GM19397 (cell line): ENCODE measurements around the gene KIAA1755.
"Not testable (repeated sequence)": the region's sequence is repeated elsewhere in the genome, so short reads cannot be mapped to it uniquely, and the experiment has no call there.

ENCODE experiments used
- ATAC-seq: cut with Tn5 transposase; IDR thresholded peaks from one replicate; pipeline ENCODE4 v1.9.1; 2021; ENCODE audit warnings: mild to moderate bottlenecking, moderate library complexity; ENCODE audit not compliant: unreplicated experiment

KIAA1755 gene

GRCh38 chr20:38291966-38292365 is 31.4 kb upstream of the KIAA1755 start:
- no peak for ATAC-seq

DNA sequence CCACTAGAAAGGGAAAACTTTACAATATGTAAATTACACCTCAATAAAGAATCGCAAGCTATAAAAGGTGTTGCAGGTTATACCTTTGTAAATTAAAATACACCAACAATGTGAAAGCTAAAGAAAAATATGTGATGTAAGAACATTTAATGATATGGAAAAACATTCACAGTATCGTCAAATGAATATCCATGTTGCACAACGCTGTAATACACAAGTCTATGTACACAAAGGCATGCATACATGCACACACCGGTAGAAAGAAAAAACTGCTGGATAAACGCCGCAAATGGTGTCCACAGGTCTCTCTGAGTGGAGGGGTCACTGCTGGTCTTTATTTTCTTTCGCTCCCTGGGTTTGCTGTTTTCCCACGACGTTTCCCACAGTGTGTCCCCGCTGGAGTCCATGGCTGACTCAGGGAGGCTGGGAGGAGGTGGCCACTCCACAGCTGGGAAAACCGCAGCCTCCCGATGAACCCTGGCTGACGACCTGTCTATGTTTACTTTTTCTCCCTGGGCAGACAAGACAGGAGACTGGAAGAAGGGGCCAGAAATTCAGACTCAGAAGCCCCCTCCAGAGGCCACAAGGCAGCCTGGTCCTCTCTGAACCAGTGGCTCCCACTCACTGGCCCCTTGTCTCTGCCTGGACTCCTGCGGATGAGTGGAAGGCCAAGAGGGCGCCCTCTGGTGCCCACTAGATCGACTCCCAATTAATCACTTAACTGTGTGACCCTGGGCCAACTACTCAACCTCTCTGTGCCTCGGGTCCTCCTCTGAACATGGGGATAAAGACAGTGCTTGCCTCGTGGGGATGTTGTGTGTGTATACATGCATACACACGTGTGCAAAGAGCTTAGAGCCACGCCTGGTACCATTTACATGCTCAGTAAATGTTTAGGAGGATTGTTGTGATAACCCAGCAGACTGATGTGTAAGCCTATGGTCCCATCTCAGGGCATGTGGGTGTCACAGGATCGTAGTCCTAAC is 30.6 kb upstream of the KIAA1755 start:
- ATAC-seq, result no peak

GRCh38 chr20:38286586-38287531 is 26.3 kb upstream of the KIAA1755 start:
- no peak for ATAC-seq

DNA sequence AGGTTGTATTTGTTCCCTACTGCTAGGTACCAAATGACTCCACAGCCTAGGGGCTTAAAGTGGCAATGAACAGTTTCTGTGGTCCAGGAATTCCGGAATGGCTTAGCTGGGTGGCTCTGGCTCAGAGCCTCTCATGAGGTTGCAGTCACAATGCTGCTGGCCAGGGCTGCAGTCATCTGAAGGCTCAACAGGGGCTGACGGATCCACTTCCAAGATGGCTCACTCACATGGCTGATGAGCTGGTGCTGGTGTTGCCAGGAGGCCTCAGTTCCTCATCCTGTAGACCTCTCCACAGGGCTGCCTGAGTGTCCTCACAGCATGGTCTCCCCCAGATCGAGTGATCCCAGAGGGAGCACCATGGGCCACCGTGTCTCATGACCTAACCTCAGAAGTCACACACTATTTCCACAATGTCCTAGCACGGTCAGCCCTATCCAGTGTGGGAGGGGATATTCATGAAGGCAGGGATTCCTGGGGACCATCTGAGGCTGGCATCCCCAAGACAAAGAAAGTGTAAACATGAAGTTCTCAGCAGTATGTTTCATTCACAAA is 24.4 kb upstream of the KIAA1755 start:
- ATAC-seq, result no peak

DNA sequence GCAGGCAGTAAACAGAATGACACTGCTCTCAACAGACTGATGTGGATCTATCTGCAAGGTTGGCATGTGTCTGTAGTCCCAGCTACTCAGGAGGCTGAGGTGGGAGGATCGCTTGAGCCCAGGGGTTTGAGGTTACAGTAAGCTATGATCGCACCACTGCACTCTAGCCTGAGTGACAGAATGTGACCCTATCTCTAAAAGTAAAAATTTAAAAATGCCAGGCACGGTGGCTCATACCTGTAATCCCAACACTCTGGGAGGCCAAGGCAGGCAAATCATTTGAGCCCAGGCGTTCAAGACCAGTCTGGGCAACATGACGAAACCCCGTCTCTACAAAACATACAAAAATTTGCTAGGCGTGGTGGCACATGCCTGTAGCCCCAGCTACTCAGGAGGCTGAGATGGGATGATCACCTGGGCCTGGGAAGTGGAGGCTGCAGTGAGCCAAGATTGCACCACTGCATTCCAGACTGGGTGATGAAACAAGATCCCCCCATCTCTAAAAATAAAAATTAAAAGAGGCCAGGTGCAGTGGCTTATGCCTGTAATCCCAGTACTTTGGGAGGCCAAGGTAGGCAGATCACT is 23.6 kb upstream of the KIAA1755 start:
- ATAC-seq, result not testable (repeated sequence)

GRCh38 chr20:38283236-38283635 is 22.7 kb upstream of the KIAA1755 start:
- no peak for ATAC-seq

DNA sequence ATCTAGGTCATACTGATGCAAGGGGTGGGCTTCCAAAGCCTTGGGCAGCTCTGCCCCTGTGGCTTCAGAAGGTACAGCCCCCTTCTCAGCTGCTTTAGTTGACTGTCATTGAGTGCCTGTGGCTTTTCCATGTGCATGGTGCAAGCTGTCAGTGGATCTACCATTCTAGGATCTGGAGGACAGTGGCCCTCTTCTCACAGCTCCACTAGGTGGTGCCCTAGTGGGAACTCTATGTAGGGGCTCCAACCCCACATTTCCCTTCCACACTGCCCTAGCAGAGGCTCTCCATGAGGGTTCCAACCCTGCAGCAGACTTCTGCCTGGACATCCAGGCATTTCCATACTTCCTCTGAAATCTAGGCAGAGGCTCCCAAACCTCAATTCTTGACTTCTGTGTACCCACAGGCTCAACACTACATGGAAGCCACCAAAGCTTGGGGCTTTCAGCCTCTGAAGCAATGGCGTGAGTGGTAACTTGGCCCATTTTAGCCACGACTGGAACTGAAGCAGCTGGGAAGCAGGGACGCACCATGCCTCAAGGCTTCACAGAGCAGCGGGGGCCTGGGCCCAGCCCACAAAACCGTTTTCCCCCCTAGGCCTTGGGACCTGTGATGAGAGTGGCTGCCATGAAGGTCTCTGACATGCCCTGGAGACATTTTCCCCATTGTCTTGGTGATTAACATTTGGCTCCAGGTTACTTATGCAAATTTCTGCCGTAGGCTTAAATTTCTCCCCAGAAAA is 20.8 kb upstream of the KIAA1755 start:
- ATAC-seq, result not testable (repeated sequence)

DNA sequence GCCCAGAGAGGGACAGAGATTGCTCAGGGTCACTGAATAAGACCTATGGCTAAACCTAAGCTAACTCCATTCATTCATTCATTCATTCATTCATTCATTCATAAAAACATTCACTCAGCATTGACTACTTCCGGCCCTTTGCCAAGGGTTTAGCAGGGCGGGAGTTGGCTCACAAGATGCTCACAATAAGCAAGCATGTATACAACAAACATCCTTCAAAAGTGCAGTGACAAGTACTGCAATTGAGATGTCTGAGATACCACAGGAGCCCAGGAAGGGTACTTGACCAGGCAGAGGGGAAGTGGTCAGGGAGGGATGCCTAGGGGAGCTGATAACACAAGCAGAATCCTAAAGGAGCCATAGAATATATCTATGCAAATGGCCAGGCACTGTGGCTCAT is 18.2 kb upstream of the KIAA1755 start:
- no peak for ATAC-seq

GRCh38 chr20:38278131-38278530 is 17.6 kb upstream of the KIAA1755 start:
- no peak for ATAC-seq

GRCh38 chr20:38277691-38278090 is 17.2 kb upstream of the KIAA1755 start:
- ATAC-seq, result no peak

DNA sequence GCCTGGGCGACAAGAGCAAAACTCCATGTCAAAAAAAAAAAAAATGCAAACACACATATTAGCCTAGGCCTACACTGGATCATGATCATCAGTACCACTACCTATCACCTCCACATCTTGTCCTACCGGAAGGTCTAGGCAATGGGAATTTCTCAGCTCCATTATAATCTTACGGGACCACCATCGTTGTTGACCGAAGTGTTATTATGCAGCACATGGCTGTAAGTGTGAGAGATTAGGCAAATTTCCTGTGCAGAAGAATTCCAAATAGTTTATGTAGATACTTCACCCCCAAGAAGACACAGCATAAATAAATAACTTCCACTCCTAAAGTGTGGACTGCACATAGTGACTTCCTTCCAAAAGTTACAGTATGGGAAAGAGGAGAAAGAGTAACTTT is 16.8 kb upstream of the KIAA1755 start:
- ATAC-seq, result no peak

DNA sequence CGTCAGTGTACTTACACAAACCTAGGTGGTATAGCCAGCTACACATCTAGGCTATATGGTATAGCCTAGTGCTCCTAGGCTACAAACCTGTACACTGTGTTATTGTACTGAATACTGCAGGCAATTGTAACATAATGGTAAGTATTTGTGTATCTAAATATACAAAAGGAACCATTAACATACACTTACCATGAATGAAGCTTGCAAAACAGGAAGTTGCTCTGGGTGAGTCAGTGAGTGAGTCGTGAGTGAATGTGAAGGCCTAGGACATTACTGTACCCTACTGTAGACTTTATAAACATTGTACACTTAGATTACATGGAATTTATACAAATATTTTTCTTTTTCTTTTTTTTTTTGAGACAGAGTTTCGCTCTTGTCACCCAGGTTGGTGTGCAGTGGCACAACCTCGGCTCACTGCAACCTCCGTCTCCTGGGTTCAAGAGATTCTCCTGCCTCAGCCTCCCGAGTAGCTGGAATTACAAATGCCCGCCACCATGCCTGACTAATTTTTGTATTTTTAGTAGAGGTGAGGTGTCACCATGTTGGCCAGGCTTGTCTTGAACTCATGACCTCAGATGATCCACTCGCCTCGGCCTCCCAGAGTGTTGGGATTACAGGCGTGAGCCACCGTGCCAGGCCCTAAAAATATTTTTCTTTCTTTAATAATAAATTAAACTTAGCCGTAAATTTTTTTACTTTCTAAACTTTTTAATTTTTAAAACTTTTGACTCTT is 15.4 kb upstream of the KIAA1755 start:
- no peak for ATAC-seq

DNA sequence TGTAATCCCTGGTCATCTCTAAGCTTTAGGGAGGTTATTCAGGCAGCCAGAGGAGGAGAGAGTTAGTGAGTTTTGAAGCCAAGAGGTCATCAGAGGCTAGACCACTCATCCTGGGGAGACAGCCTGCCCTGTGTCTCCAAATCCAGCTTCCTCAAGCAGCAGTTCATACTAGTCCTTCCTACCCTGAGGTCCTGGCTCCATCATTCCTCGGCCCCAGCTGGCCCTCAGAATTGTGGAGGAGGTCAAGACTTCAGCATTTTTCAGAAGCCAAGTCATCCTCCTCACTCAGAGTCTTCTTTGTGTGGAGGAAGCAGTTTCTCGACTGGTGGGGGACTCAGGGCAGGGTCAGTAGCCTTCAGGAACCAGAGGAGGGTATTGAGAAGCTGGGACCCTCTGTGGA is 12.4 kb upstream of the KIAA1755 start:
- ATAC-seq, result no peak

DNA sequence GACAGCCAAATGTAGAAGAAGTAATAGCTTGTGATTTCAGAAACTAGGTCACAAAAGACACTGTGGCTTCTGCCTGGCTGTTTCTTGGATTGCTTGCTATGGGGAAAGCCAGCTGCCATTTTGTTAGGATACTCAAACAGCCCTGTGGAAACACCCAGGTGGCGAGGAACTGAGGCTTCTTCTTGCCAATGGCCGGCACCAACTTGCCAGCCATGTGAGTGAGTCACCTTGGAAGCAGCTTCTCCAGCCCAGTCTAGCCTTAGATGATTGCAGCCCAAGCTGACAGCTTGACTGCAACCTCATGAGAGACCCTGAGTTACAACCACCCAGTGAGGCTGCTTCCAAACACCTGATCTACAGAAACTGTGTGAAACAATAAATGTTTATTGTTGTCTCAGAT is 11.9 kb upstream of the KIAA1755 start:
- ATAC-seq, result no peak

- ATAC-seq, result no peak
Observed at GRCh38 chr20:38271608-38272120, 11.1 kb upstream of the KIAA1755 start.

- no peak for ATAC-seq
Observed at GRCh38 chr20:38270869-38271605, 10.5 kb upstream of the KIAA1755 start.

GRCh38 chr20:38269715-38270114 is 9.2 kb upstream of the KIAA1755 start:
- ATAC-seq, result no peak

DNA sequence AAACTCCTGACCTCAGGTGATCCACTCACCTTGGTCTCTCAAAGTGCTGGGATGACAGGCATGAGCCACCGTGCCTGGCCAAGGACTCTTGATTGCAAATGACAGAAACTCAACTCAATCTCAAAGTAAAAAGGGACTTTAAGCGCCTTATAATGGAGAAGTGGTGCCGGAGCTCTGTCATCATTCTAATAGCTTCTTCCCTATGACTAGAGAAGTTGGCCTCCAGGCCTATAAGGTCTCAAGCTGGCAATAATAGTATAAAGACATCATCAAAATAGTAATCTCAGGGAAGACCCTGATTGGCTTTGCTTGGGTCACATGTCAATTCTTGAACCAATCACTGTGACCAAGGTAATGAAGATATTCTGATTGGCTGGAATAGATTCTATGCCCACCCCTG is 8.5 kb upstream of the KIAA1755 start:
- ATAC-seq, result no peak
